NCI-H82 (cell line): Measurements from ENCODE around the gene CDC42EP5.
"Not testable (repeated sequence)": the region's sequence is repeated elsewhere in the genome, so short reads cannot be mapped to it uniquely, and the experiment has no call there.

Source experiments
- DNase-seq: peaks from one replicate; lab custom pipeline; 2025; lab: John Stamatoyannopoulos, UW

CDC42EP5 gene

DNA sequence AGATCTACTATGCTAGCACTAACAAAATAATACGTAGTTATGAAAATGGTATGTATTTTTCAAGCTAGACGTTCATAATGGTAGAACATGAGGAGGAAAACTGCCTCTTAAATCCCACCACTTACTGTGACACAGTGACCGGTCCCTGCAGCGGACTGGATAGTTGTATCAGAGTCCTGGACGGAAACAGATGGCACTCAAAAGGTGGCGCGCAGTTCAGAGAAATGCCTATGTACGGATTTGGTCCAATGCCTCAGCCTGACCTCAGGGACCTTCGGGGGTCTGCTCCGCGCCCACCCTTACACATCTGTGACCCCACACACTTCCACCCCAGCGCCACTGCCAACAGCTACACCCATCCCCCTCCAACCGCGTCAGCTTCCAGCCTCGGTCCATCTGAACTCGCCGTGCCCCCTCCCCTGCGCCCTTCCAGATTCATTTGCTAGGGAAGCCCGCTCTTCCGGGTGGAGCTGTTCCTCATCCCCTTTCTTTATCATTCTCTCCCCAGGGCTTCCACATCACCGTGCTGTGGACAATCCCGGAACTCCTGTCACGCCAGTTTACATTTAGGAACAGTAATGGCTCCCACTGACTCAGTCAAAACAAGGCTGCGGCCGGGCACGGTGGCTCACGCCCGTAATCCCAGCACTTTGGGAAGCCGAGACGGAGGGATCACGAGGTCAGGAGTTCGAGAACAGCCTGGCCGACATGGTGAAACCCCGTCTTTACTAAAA, 24.9 kb downstream of the CDC42EP5 start:
- DNase-seq, result peak; percentile 79

DNA sequence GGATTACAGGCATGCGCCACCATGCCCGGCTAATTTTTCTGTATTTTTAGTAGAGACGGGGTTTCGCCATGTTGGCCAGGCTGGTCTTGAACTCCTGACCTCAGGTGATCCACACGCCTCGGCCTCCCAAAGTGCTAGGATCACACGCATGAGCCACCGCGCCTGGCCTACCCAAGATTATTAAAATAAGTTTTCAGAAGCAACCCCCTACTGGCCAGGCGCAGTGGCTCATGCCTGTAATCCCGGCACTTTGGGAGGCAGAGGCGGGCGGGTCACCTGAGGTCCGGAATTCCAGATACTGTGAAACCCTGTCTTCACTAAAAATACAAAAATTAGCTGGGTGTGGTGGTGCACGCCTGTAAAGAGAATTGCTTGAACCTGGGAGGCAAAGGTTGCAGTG, 26.7 kb downstream of the CDC42EP5 start:
- not testable (repeated sequence) for DNase-seq

DNA sequence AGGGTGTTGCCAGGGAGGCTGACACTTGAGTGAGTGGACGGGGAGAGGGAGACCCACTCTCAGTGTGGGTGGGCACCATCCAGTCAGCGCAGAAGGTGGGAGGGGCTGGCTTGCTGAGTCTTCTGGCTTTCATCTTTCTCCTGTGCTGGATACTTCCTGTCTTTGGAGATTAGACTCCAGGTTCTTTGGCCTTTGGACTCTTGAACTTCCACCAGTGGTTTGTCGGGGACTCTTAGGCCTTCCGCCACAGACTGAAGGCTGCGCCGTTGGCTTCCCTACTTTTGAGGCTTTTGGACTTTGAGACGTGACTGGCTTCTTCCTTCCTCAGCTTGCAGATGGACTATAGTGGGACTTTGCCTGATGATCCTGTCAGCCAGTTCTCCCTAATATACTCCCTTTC, 28.4 kb downstream of the CDC42EP5 start:
- no peak for DNase-seq

DNA sequence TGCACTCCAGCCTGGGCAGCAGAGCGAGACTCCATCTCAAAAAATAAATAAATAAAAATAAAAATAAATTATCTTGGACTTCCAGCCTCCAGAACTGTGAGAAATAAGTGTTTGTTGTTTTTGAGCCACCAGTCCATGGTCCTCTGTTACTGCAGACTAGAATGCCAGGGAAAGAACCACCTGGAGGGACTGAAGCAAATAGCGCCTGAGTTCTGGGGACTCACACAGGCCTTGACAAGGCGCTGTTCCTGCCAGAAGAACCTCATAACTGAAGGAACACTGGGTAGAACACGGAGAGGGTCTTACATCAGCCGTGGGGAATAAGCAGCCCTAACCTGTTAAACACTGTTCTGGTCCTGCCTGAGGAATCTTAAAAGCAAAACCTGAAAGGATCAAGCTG, 32.5 kb downstream of the CDC42EP5 start:
- no peak for DNase-seq

DNA sequence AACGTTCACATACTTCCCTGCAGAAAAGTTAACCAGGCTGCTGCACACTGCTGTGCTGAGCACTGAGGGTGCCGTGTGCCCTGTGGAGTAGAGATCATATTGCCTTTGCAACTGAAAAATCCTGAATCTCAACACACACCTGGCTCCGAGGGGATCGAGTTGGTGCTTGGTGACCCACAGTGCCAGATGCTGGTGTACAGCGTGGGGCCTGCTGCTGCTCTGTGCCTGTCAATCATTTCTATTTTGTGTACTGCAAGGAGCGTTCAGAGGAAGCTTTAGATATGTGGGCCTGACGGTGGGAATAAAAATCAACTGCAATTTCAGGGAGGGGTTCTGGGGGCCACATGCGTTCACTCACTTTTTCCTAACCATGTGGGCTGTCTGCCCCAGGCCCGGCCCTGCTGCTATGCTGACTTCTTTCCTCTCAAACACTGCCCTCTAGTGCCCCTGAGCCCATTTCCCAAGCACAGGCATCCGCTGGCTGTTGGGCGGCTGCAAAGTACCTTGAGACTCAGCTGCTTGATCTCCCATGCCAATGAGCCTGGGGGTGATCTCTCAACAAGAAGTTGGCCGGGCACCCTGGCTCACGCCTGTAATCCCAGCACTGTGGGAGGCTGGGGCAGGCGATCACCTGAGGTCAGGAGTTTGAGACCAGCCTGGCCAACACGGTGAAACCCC, 33.8 kb downstream of the CDC42EP5 start:
- DNase-seq, result peak; percentile 81

DNA sequence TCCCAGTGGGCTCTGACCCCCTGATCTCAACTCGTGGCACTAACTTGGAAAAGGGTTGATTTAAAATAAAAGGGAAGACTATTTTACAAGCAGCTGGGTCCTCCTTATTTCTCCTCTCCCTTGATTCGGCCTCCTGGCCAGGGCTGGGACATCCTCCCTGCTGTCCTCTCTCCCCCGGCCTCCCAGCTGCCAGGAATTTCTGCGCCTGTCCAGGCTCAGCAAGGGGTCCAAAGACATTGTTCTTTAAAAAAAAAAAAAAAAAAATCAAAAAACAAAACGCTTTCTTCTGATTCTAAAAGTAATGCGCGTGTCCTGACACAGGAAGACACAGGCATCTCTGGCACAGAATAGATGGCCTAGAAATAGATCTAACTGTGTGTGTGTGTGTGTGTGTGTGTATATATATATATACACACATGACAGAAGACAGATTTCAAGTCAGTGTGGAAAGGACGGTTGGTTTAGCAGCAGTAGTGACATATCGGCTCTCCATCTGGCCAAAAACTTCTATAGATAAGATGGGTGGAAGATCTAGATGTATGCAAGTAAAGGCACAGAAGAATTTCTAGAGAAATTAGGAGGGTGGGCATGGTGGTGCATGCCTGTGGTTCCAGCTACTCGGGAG, 36.4 kb downstream of the CDC42EP5 start:
- no peak for DNase-seq

DNA sequence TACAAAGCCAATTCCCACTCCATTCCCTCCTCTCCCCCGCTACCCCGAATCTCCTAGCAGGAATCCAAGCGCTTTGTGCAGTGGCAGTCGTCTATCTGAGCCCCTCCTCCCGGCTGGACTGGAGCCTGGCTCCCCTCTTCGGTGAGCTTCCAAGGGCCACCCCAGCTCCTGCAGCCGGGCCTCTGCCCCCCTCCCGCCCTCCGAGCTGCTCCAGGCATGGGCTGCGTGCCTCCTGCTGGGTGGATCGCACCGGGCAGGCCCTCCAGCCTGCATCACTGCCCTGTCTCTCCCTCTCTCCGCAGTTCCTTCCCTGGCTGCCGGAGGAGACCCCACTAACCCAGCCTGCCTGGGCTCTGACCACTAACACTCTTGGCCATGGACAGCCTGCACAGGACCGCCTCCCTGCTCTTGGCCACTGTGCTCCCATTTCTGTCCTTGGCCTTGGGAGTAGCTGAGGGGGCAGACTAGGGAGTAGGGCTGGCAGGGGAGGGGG, 37.0 kb downstream of the CDC42EP5 start:
- no peak for DNase-seq

DNA sequence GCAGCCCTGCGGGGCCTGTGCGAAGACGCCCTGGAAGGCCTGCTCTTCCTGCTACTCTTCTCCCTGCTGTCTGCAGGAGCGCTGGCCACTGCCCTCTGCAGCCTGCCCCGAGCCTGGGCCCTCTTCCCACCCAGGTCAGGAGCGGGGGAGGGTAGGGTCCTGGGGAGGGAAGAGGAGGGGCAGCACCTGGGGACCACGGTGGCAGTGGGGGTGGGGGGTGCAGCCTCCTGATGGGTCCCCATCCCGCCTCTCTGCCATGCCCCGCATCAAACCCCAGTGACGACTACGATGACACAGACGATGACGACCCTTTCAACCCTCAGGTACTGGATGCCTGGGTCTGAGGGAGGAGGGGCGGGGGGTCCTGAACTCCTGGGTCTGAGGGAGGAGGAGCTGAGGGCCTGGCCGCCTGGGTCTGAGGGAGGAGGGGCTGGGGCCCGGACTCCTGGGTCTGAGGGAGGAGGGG, 37.5 kb downstream of the CDC42EP5 start:
- no peak for DNase-seq

DNA sequence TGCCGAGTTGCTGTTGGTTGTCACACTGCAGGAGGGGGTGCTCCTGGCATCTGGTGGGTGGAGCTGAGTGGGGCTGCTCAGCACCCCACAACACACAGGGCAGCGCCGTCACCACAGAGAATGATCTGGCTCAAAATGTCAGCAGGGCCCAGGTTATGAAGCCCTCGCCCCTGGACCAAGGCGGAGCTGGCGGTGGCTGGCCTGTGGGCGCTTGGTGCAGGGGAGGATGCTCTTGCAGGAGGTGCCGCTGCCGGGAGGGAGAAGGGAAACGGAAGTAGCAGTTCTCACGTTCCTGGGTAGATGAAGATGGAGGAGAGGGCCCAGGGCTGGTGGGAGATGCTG, 38.3 kb downstream of the CDC42EP5 start:
- no peak for DNase-seq

DNA sequence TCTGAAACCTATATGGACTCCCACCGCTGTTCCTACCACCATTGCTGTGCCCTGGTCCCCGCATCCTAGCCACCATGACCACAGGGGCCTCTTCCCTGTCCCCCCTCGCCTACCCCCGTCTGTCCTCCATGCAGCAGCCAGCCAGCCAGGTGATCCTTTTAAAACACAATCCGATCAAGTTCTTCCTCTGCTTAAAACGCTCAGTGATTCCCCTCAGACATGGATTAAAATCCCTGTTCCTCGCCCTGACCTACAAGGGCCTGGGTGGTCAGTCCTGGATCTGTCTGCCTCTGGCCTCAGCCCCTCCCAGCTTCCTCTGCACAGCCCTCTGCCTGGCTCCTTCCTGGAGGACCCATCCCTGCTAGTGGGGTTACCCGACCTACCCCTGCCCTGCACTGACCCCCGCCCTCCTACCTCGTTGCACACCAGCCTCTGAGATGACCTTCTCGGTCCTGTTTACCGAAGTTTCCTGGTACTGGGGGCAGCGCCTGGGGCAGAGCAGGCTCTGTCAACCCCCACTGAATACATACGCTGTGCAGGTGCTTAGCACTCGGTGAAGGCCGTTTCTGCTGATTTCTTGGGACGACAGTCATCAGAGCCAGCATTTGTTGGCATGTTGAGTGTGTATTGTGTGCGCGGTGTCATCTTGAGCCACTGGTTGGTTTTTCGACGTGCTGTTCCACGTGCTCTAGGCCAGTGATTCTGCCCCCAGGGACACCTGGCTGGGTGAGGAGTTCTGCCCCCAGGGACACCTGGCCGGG, 38.8 kb downstream of the CDC42EP5 start:
- peak; percentile 69 for DNase-seq

DNA sequence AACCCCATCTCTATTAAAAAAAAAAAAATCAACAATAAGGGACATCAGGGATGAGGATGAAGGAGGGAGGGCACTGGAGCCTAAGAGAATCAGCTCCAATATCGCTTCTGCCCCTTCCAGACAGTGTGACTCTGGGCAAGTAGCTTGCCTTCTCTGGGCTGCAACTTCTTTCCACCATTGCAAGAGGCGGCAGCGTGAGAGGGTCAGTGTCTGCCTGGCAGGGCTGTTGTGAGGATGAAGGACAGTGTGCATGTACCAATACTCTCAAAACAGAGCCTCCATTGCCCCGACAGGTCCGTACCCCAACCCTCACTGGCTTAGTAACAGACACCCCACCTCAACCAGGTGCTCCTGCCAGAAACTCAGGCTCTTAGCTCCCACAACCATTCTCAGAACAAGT, 39.4 kb downstream of the CDC42EP5 start:
- no peak for DNase-seq

DNA sequence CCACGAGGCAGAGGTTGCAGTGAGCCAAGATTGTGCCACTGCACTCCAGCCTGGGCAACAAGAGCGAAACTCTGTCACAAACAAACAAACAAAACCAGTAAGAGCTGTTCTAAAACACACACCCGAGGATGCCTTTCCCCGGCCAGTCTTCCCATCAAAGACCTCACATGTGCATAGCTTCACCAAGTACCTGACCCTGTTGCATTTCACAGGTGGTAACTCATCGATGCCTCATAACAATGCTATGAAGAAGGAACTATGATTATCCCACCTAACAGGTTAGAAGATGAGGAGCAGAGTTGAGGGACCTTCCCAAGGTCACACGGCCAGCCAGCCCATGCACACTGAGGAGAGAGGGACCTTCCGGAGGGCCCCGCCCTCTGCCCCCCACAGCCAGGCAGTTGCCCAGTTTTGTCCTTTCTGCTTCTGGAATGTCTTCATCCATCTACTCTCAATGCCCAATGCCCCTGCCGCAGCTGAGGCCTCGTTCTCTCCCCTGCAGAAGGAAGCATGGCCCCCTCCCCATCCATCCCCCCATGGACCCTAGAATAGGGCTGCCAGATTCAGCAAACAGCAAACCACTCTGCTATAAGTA, 40.9 kb downstream of the CDC42EP5 start:
- DNase-seq, result no peak

DNA sequence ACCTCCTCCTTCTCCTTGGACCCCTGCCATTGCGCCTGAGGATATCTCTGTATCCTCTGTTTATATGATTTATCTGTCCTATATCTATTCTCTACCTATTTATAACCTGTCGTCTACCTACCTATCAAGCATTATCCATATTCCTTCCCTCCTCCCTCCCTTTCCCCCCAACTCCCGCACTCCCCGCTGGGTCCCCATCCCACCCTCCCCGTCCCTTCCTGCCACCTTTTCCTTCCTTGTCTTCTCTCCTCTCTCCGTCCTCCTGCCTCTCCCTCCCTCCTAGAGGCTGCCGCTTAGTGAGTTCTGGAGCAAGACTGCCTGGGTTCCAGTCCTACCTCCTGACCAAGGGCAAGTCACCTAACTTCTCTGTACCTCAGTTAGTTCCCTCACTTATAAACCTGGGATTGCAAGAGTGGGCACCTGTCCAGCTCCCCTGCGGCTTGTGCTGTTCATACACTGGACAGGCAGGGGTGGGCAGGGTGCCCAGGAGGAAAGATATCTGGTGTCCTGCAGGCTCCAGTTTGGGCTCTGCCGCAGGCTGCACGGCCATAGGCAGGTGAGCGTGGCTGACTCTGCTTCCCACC, 41.7 kb downstream of the CDC42EP5 start:
- no peak for DNase-seq

DNA sequence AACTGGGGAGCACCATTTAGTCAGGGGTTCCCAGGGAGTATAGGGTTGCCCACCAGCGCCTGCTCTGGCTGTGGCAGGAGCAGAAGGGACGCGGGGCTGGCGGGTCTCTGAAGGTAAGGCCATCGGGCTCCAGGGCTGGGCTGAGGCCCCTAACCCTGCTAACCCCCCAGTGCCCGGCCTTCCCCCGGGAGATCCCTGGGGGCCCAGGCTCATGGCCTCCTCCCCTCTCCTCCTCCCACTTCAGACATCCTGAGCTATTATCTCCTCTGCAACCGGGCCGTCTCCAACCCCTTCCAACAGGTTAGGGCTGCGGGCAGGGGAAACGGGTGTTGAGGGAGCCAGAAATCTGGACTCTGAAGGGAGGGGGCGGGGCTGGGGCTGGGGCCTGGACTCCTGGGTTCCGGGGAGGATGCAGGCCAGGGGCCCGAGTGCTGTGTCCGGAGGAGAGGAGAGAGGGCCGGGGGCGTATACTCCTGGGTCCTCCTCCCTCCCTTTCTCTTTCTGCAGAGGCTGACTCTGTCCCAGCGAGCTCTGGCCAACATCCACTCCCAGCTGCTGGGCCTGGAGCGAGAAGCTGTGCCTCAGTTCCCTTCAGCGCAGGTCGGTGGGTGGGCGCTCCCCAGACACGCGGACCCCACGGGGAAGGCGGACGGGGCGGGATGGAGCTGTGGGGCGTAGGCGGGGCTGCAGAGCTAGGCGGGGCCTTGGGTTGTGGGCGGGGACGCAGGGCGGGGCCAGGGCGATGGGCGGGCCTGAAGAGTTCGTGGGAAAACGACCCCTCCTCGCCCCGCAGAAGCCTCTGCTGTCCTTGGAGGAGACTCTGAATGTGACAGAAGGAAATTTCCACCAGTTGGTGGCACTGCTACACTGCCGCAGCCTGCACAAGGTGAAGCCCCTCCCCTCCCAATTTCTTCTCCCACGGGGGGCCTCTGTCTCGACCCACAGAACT, 42.5 kb downstream of the CDC42EP5 start:
- DNase-seq, result peak; percentile 77

DNA sequence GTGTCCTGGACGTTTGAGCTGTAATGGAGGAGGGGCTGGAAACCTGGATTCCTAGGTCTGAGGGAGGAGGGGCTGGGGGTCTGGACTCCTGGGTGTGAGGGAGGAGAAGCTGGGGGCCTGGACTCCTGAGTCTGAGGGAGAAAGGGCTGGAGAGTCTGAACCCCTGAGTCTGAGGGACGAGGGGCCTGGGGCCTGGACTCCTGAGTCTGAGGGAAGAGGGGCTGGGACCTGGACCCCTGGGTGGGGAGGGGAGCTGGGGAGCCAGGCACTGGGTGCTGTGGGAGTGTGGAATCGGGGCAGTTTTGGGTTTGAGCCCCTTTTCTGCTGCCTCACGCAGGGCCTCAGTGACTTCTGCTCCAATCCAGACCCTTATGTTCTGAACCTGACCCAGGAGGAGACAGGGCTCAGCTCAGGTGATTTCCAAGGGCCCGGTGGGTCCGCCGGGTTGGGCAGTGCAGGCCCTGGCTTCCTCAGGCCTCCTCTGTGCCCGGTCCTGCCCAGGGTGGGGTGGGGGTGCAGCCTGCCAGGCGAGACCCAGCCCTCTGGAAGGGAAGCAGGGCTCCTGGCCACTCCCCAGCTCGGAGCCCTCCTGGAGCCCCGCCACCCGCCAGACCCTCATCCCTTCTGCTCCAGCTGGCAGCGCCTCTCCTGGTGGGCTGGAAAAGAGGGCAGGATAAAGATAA, 43.4 kb downstream of the CDC42EP5 start:
- DNase-seq, result no peak

DNA sequence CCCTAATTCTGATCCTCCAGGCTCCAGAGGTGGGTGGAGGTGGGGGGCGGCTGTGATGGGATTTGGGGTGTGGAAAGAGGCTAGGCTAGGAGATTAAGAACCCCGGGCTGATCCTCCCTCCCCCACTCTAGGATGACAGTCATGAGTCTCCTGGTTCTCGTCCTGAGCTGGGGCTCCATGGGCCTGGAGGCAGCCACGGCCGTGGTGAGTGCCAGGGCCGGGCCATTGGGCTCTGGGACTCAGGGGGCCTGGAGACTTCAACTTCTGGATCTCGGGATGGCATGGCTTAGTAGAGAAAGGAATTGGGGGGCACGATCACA, 44.0 kb downstream of the CDC42EP5 start:
- no peak for DNase-seq

DNA sequence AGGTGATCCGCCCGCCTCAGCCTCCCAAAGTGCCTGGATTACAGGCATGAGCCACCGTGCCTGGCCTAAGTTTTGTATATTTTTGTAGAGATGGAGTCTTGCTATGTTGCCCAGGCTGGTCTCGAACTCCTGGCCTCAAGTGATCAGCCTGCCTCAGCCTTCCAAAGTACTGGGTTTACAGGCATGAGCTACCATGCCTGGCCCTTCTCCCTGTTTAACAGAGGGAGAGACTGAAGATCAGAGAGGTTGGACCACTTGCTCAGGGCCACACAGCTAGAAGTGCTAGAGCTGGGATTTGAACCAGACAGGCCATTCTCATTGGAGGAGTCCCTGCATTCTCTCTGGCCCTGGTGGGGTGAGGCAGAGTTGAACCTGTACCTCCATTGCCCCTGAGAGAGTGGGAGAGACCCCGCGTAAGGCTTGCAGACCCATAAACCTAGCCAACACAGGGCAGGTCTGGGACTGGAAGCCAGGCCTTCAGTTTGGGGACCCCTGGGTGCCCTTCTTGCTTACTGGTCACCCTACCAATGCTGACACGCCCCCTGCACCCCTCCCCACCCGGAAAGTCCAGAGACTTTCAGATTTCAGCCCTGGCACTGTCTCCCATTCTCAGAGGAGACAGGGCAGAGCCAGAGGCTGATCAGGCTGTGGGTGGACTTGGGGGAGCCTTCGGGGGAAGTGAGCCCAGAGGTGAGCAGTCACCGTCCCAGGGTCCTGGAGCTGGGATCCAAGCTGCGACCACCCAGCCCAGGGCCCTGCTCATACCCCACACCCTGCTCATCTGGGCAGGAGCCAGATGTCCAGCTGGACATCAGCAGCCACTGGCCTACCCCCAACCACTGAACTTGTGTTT, 44.5 kb downstream of the CDC42EP5 start:
- no peak for DNase-seq

DNA sequence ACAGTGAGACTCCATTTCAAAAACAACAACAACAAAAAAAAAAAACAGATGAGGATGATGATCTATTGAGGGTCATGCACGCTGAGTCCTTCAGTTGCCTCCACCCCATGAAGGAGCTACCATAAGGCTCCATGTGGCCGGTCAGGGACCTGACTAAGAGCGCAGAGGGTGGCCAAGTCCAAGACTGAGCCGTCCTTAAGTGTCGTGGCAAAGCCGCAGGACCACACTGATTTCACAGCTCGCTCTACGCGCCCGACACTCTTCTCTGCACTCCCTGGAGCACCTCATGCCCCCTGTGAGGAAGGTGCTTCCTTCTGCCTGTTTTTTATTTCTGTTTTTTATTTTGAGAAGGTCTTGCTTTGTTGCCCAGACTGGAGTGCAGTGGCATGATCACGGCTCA, 45.5 kb downstream of the CDC42EP5 start:
- no peak for DNase-seq

DNA sequence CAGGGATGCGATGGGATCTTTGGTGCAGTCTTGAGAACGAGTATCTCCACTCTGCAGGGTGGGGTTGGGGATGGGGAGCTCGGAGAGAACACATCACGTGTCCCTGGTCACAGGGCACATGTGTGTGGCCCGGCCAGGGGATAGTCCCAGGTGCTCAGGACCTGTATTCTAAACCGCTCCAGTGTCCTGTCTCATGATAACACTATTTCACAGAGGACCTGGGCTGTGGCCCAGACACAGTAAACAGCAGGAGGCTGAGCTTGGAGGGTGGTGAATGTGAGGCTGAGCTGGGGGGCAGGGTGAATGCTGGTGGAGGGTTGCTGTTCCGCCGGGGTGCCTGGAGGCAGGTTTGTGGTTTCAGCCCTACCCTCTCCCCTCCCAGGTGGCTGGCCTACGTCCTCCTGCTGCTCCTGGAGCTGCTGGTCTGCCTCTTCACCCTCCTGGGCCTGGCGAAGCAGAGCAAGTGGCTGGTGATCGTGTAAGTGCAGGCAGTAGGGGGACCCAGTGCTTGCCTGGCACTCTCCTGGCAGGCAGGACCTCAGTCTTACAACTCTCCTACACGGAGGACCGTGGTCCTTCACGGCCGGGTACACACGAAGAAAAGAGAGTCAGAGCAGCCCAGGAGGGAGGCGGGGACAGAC, 46.7 kb downstream of the CDC42EP5 start:
- no peak for DNase-seq
